ENCODE measurements around the gene SIDT1. TPM values are rescaled to one million over a fixed set of nuclear protein-coding genes. Genes with fewer than 3 reads are reported as not detected.

The SIDT1 gene
- total RNA-seq, 1 experiment from 2014 or later: not detected

DNA sequence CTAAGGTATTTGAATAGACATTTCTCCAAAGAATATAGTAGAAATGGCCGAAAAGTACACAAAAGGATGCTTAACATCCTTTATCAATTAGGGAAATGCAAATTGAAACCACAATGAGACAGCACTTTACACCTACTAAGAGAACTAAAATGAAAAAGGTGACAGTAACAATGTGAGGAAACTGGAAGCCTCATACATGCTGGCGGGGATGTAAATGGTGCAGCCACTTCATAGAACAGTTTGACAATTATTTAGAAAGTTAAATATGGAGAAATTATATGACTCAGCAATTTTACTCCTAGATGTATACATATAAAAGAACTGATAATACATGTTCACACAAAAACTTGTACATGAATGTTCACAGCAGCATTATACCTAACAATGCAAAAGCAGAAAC, 30.8 kb upstream of the SIDT1 start:
- H3K27me3 ChIP-seq (ENCODE audit: control insufficient read depth, insufficient read depth, low read length): no peaks in the 10 kb centered on the region
- intact Hi-C loops (cut with micrococcal nuclease; ENCODE audit: unreplicated experiment): no loop called here
- H3K4me3 ChIP-seq (ENCODE audit: low read depth in 2 of 2, low read length in 2 of 2): no peak overlapping the region
- H3K36me3 ChIP-seq (ENCODE audit: control insufficient read depth, insufficient read depth, low read length): no peaks in the 10 kb centered on the region; the same call in 1 of the 2 replicates
- H3K9me3 ChIP-seq (ENCODE audit: control insufficient read depth, insufficient read depth, low read depth, low read length): no peaks in the 10 kb centered on the region
- ChIA-PET POLR2A (no interaction called here), CTCF (no interaction called here)
- H3K4me1 ChIP-seq (ENCODE audit: control insufficient read depth, insufficient read depth, low read length): no peaks in the 10 kb centered on the region
- DNase-seq (ENCODE audit: low read depth, low spot score) (no peak), ATAC-seq (no peak)
- no TSS peak for BruUV-seq (replicated peaks)
- in situ Hi-C loops (cut with HindIII; ENCODE audit: low pct_unique_long_range_greater_than_20kb, low sequenced_read_pairs): no loop called here
- TF ChIP-seq REST (IDR thresholded peaks at IDR 0.05; ENCODE audit: insufficient read depth in 1 of 2, low read depth in 2 of 2, low read length in 1 of 2) (no peak), TCF7L2 (IDR thresholded peaks at IDR 0.05; ENCODE audit: low read depth, low read length) (no peak), CTCF (IDR thresholded peaks at IDR 0.05) (no peak), SIN3A (IDR thresholded peaks at IDR 0.05; ENCODE audit: borderline replicate concordance, insufficient read depth, low read depth, low read length) (no peak), POLR2AphosphoS5 (IDR thresholded peaks at IDR 0.05; ENCODE audit: low read depth, low read length) (no peak)
- H3K27ac ChIP-seq (ENCODE audit: low read length): no peak overlapping the region

DNA sequence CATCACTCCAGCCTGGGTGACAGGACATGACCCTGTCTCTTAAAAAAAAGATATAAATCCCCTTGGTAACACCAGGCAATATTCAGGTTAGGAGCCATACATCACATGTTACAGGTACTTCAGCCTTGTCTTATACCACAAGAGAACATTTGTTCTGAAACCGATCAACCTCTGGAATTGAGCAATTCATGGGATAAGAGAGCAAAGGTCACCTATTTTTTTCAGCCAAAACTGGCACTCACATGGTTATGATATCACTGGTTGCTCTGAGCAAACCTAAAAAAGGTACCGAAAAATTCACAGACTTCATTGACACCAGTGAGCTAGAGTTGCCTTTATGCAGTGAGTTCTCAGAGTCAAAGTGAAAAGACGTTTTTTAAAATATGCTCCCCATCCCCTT, 26.5 kb upstream of the SIDT1 start:
- TF ChIP-seq TCF7L2 (IDR thresholded peaks at IDR 0.05; ENCODE audit: low read depth, low read length): no peak
- TF ChIP-seq REST (IDR thresholded peaks at IDR 0.05; ENCODE audit: insufficient read depth in 1 of 2, low read depth in 2 of 2, low read length in 1 of 2): no peak
- no peak for TF ChIP-seq CTCF (IDR thresholded peaks at IDR 0.05)
- no peak for TF ChIP-seq POLR2AphosphoS5 (IDR thresholded peaks at IDR 0.05; ENCODE audit: low read depth, low read length)
- no peak for TF ChIP-seq SIN3A (IDR thresholded peaks at IDR 0.05; ENCODE audit: borderline replicate concordance, insufficient read depth, low read depth, low read length)
- CTCF ChIA-PET: no interaction called here
- no peak for ATAC-seq
- intact Hi-C loops (cut with micrococcal nuclease; ENCODE audit: unreplicated experiment) (no loop called here), in situ Hi-C loops (cut with HindIII; ENCODE audit: low pct_unique_long_range_greater_than_20kb, low sequenced_read_pairs) (no loop called here)
- POLR2A ChIA-PET: no interaction called here
- H3K4me3 ChIP-seq (ENCODE audit: low read depth in 2 of 2, low read length in 2 of 2): no peak overlapping the region
- no peak for DNase-seq (ENCODE audit: low read depth, low spot score)
- H3K27ac ChIP-seq (ENCODE audit: low read length): no peak overlapping the region
- H3K9me3 ChIP-seq (ENCODE audit: control insufficient read depth, insufficient read depth, low read depth, low read length): no peaks in the 10 kb centered on the region
- H3K4me1 ChIP-seq (ENCODE audit: control insufficient read depth, insufficient read depth, low read length): no peaks in the 10 kb centered on the region
- no TSS peak for BruUV-seq (replicated peaks)
- H3K27me3 ChIP-seq (ENCODE audit: control insufficient read depth, insufficient read depth, low read length): no peaks in the 10 kb centered on the region
- H3K36me3 ChIP-seq (ENCODE audit: control insufficient read depth, insufficient read depth, low read length): no peaks in the 10 kb centered on the region
